Measurements from ENCODE around the gene ELL2.

ELL2 gene

DNA sequence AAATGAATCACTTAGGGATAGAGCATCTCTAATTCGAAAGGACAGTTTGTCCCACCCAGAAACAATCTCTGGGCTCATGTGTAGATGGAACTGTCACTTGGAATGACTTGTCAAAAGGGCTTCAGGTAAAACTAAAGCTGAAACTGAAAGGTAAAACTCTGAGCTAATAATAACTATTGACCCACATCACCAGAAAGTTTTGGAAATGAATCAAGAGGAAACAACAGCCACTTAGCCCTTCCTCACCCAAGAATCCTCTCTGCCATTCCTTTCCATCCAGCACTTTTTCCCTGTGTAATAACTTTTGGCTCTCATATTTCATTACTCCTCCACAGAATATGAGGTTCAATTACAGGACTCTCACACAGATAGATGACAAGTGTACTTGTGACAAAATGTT is 125.1 kb downstream of the ELL2 start:
- peak overlapping the region; percentile 78 for H3K4me3 ChIP-seq (ENCODE audit: low read depth, low read length)
- no peak for TF ChIP-seq CTCF (IDR thresholded peaks at IDR 0.05; ENCODE audit: insufficient read depth, low read depth, low read length, missing control alignments)
- peak; percentile 57 for DNase-seq (ENCODE audit: low read depth)

- no peak for TF ChIP-seq CTCF (IDR thresholded peaks at IDR 0.05; ENCODE audit: insufficient read depth, low read depth, low read length, missing control alignments)
- no peak for DNase-seq (ENCODE audit: low read depth)
- peak overlapping the region; percentile 78 for H3K4me3 ChIP-seq (ENCODE audit: low read depth, low read length)
Measured at GRCh38 chr5:95835682-95836385, 125.8 kb downstream of the ELL2 start.
